HCT116 (cell line): ENCODE results near the gene NSUN2. TPM values are rescaled to one million over a fixed set of nuclear protein-coding genes. Genes with fewer than 3 reads are reported as not detected.

Experiments
- ATAC-seq: fragments of 200-7000 bp; cut with Tn5 transposase; 2 replicates; pipeline ENCODE4 v1.9.1; 2020; ENCODE audit warnings: mild to moderate bottlenecking, moderate library complexity
- BruUV-seq: library from RNA; stranded (reverse); fragments of 400-500 nt; replicated peaks from 2 replicates; lab custom pipeline; 2021; lab: Mats Ljungman, UMichigan
- CTCF ChIA-PET: fragments of 300-600 bp; sonication (Branson Sonifier 250); formaldehyde crosslinking; loops from one replicate; lab custom pipeline; 2021; ENCODE audit warnings: antibody characterized with exemption; lab: Charles Lee
- POLR2A ChIA-PET: fragments of 300-600, 350-600 bp; sonication (Branson Sonifier 250); formaldehyde crosslinking; loops from one replicate; lab custom pipeline; 2021; ENCODE audit warnings: antibody characterized with exemption; lab: Charles Lee
- RAD21 ChIA-PET, 2 experiments: fragments of 300-600 bp; sonication (Branson Sonifier 250); formaldehyde crosslinking; loops; one replicate each; lab custom pipeline; 2023; ENCODE audit warnings: low total read pairs in 2 of 2; ENCODE audit not compliant: uncharacterized antibody in 2 of 2, unreplicated experiment in 2 of 2, low non-redundant PET in 1 of 2; lab: Charles Lee
- DNase-seq: peaks from one replicate; pipeline ENCODE4 v3.0.0-alpha.2; 2010; ENCODE audit warnings: low read depth, low spot score
- H2AFZ ChIP-seq: fragments of 200-600 bp; shearing (Covaris generic), sonication (generic); 2 replicates; pipeline ENCODE4 v1.6.1; 2017; ENCODE audit warnings: low read depth, mixed run types, mixed read lengths, antibody characterized with exemption, low read length; ENCODE audit not compliant: poor library complexity, severe bottlenecking
- H3K27ac ChIP-seq: 2 replicates; pipeline ENCODE4 v1.5.1; 2012; ENCODE audit warnings: low read depth, low read length
- H3K27me3 ChIP-seq: fragments of 200-600 bp; sonication (generic); 2 replicates; pipeline ENCODE4 v1.6.1; 2016; ENCODE audit warnings: mixed run types, low read length, mixed read lengths; ENCODE audit not compliant: insufficient read depth
- H3K36me3 ChIP-seq, 2 experiments: fragments of 200-500 bp in 1 of 2; fragments of 200-600 bp in 1 of 2; sonication (Bioruptor generic) in 1 of 2; sonication (generic) in 1 of 2; 2 replicates each; pipeline versions ENCODE4 v1.5.1 to v1.6.1; 2014 to 2016; ENCODE audit warnings: low read length in 2 of 2, inconsistent platforms in 1 of 2, mixed read lengths in 1 of 2, mixed run types in 1 of 2; ENCODE audit not compliant: insufficient read depth in 2 of 2, control insufficient read depth in 1 of 2
- H3K4me1 ChIP-seq, 2 experiments: fragments of 200-600 bp in 1 of 2; sonication (generic) in 1 of 2; 2 replicates each; pipeline versions ENCODE4 v1.5.1 to v1.6.1; 2012 to 2017; ENCODE audit warnings: low read length in 2 of 2, inconsistent platforms in 1 of 2, mild to moderate bottlenecking in 1 of 2, mixed read lengths in 1 of 2, mixed run types in 1 of 2, moderate library complexity in 1 of 2; ENCODE audit not compliant: insufficient read depth in 2 of 2, control insufficient read depth in 1 of 2
- H3K4me2 ChIP-seq: fragments of 200-600 bp; sonication (generic); 2 replicates; pipeline ENCODE4 v1.6.1; 2017; ENCODE audit warnings: mixed run types, low read length, mixed read lengths
- H3K4me3 ChIP-seq, 2 experiments: fragments of 200-600 bp in 1 of 2; sonication (generic) in 1 of 2; replicated peaks in 1 of 2; 2 replicates each; pipeline ENCODE4 v1.5.1; 2011 to 2016; ENCODE audit warnings: low read length in 2 of 2, control low read depth in 1 of 2, low read depth in 1 of 2, mild to moderate bottlenecking in 1 of 2, mixed read lengths in 1 of 2, mixed run types in 1 of 2
- H3K79me2 ChIP-seq: fragments of 200-600 bp; sonication (generic); 2 replicates; pipeline ENCODE4 v1.6.1; 2017; ENCODE audit warnings: mild to moderate bottlenecking, mixed run types, low read length, moderate library complexity, mixed read lengths; ENCODE audit not compliant: insufficient read depth
- H3K9ac ChIP-seq: fragments of 200-600 bp; sonication (generic); 2 replicates; pipeline ENCODE4 v1.6.1; 2016; ENCODE audit warnings: low read length, mixed read lengths
- H3K9me2 ChIP-seq: fragments of 200-600 bp; sonication (generic), shearing (Covaris generic); 2 replicates; pipeline ENCODE4 v1.6.1; 2017; ENCODE audit warnings: mixed run types, mild to moderate bottlenecking, moderate library complexity; ENCODE audit not compliant: insufficient read depth
- H3K9me3 ChIP-seq, 2 experiments: fragments of 200-500 bp in 1 of 2; fragments of 200-600 bp in 1 of 2; sonication (Bioruptor generic) in 1 of 2; sonication (generic) in 1 of 2; 2 replicates each; pipeline ENCODE4 v1.6.1; 2014 to 2017; ENCODE audit warnings: low read length in 2 of 2, mixed read lengths in 2 of 2, inconsistent platforms in 1 of 2, low read depth in 1 of 2, mild to moderate bottlenecking in 1 of 2, mixed run types in 1 of 2, moderate library complexity in 1 of 2; ENCODE audit not compliant: control insufficient read depth in 1 of 2, insufficient read depth in 1 of 2
- H4K20me1 ChIP-seq: fragments of 200-600 bp; sonication (generic), shearing (Covaris generic); 2 replicates; pipeline ENCODE4 v1.6.1; 2017; ENCODE audit warnings: mixed run types, mild to moderate bottlenecking, moderate library complexity; ENCODE audit not compliant: insufficient read depth
- CBX3 ChIP-seq: IDR thresholded peaks from 2 replicates; pipeline ENCODE4 v1.6.1; 2012; ENCODE audit warnings: low read depth
- CEBPB ChIP-seq: IDR thresholded peaks from 2 replicates; pipeline ENCODE4 v1.6.1; 2012; ENCODE audit warnings: low read depth
- EGR1 ChIP-seq: IDR thresholded peaks from 2 replicates; pipeline ENCODE4 v1.6.1; 2012; ENCODE audit warnings: low read depth
- JUND ChIP-seq: IDR thresholded peaks from 2 replicates; pipeline ENCODE4 v1.6.1; 2012
- POLR2A ChIP-seq: IDR thresholded peaks from 2 replicates; pipeline ENCODE4 v1.7.0; 2011; ENCODE audit warnings: borderline replicate concordance; ENCODE audit not compliant: insufficient read depth, insufficient read length; ENCODE audit errors: extremely low read depth
- POLR2AphosphoS5 ChIP-seq: IDR thresholded peaks from 2 replicates; pipeline ENCODE4 v1.6.1; 2011; ENCODE audit warnings: mild to moderate bottlenecking, low read depth, low read length, moderate library complexity
- SIN3A ChIP-seq: IDR thresholded peaks from 2 replicates; pipeline ENCODE4 v1.6.1; 2012; ENCODE audit warnings: low read depth
- SP1 ChIP-seq: IDR thresholded peaks from 2 replicates; pipeline ENCODE4 v1.6.1; 2012; ENCODE audit warnings: low read depth
- SRF ChIP-seq: IDR thresholded peaks from 2 replicates; pipeline ENCODE4 v1.6.1; 2012; ENCODE audit warnings: low read depth
- TCF7L2 ChIP-seq: IDR thresholded peaks from 2 replicates; pipeline ENCODE4 v1.7.0; 2011; ENCODE audit warnings: borderline replicate concordance, inconsistent platforms; ENCODE audit not compliant: insufficient read depth, insufficient read length; ENCODE audit errors: extremely low read depth
- YY1 ChIP-seq: IDR thresholded peaks from 2 replicates; pipeline ENCODE4 v1.6.1; 2011; ENCODE audit warnings: low read length, low read depth, moderate library complexity, mild to moderate bottlenecking; ENCODE audit not compliant: insufficient replicate concordance; ENCODE audit errors: extremely low read depth
- ZNF274 ChIP-seq: fragments of 200-500 bp; sonication (Bioruptor generic); IDR thresholded peaks from 2 replicates; pipeline ENCODE4 v1.6.1; 2014; ENCODE audit warnings: mild to moderate bottlenecking, low read depth, low read length, inconsistent platforms
- intact Hi-C: fragments of 100-400 bp; cut with micrococcal nuclease; formaldehyde crosslinking; loops from 2 replicates; pipeline ENCODE4 v1.10.0; 2022
- total RNA-seq: library from RNA; stranded (reverse); gene quantifications from one replicate; pipeline ENCODE4 v1.2.1, GENCODE V29; 2021; ENCODE audit not compliant: unreplicated experiment
- TF ChIP-seq, protein P1 (sequence below), 3 experiments: fragments of 200-600 bp in 1 of 3; sonication (generic) in 1 of 3; IDR thresholded peaks in 2 of 3; conservative IDR thresholded peaks in 1 of 3; 2 replicates each; pipeline ENCODE4 v1.5.1; 2012 to 2017; ENCODE audit warnings: low read depth in 2 of 3, low read length in 2 of 3, antibody characterized with exemption in 1 of 3, borderline replicate concordance in 1 of 3, control low read depth in 1 of 3, mild to moderate bottlenecking in 1 of 3, mixed read lengths in 1 of 3, mixed run types in 1 of 3, moderate library complexity in 1 of 3; ENCODE audit not compliant: insufficient read depth in 1 of 3
- TF ChIP-seq, protein P2 (sequence below): IDR thresholded peaks from 2 replicates; pipeline ENCODE4 v1.6.1; 2012
- TF ChIP-seq, protein P3 (sequence below): IDR thresholded peaks from 2 replicates; pipeline ENCODE4 v1.6.1; 2011; ENCODE audit warnings: mild to moderate bottlenecking, low read length, moderate library complexity; ENCODE audit not compliant: insufficient replicate concordance; ENCODE audit errors: extremely low read depth

The NSUN2 gene
- total RNA-seq, 1 experiment from 2014 or later: 101 TPM

DNA sequence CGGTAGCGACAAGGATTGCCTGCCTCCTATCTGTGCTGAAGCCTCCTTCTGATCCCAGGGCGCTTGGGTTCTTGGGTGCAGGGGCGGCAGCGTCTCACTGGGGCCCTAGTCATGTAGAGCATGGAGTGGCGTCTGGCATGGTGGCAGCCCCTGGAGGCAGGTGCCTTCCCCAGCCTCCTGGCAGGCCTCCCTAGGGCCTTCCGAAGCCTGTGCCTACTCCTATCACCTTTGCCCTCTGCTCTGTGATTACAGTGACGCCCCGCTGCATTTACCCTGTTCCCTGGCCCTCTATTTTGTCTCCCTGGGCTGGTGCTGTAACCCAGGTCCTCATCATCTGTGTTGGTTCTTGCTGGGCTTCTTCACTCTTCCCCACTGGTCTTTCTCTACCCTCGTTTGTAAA is 4.2 kb upstream of the NSUN2 start:
- H3K4me3 ChIP-seq: no peak overlapping the region
- DNase-seq (no peak), ATAC-seq (no peak)
- no peak overlapping the region for H3K9ac ChIP-seq
- peaks cover under 1% of the 10 kb centered on the region; the same call in 1 of the 2 replicates for H4K20me1 ChIP-seq
- no peaks in the 10 kb centered on the region for H3K9me3 ChIP-seq
- no peak overlapping the region for H2AFZ ChIP-seq
- ChIA-PET POLR2A (no interaction called here), CTCF (no interaction called here), RAD21 (no interaction called here)
- H3K79me2 ChIP-seq: peaks cover 78% of the 10 kb centered on the region
- intact Hi-C loops: no loop called here
- no peaks in the 10 kb centered on the region for H3K9me2 ChIP-seq
- no peak overlapping the region for H3K4me2 ChIP-seq
- H3K27ac ChIP-seq: no peak overlapping the region
- BruUV-seq: no TSS peak
- peaks cover 5 to 8% of the 10 kb centered on the region in 2 experiments; a peak in 3 of 4 replicates for H3K4me1 ChIP-seq
- no peaks in the 10 kb centered on the region; a peak in 1 of 4 replicates for H3K36me3 ChIP-seq
- no peak for TF ChIP-seq TCF7L2
- no peak for TF ChIP-seq POLR2AphosphoS5
- TF ChIP-seq, protein P1, sequence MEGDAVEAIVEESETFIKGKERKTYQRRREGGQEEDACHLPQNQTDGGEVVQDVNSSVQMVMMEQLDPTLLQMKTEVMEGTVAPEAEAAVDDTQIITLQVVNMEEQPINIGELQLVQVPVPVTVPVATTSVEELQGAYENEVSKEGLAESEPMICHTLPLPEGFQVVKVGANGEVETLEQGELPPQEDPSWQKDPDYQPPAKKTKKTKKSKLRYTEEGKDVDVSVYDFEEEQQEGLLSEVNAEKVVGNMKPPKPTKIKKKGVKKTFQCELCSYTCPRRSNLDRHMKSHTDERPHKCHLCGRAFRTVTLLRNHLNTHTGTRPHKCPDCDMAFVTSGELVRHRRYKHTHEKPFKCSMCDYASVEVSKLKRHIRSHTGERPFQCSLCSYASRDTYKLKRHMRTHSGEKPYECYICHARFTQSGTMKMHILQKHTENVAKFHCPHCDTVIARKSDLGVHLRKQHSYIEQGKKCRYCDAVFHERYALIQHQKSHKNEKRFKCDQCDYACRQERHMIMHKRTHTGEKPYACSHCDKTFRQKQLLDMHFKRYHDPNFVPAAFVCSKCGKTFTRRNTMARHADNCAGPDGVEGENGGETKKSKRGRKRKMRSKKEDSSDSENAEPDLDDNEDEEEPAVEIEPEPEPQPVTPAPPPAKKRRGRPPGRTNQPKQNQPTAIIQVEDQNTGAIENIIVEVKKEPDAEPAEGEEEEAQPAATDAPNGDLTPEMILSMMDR (IDR thresholded peaks at IDR 0.05 in 2 of 3, conservative IDR thresholded peaks at IDR 0.05 in 1 of 3; ENCODE audit: borderline replicate concordance in 1 of 3, insufficient read depth in 1 of 3, low read depth in 2 of 3, low read length in 2 of 3): no peak
- TF ChIP-seq JUND: no peak
- TF ChIP-seq POLR2A: no peak
- TF ChIP-seq SIN3A: no peak
- TF ChIP-seq, protein P2, sequence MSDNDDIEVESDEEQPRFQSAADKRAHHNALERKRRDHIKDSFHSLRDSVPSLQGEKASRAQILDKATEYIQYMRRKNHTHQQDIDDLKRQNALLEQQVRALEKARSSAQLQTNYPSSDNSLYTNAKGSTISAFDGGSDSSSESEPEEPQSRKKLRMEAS: no peak
- no peak for TF ChIP-seq ZNF274
- TF ChIP-seq CBX3: no peak
- TF ChIP-seq CEBPB: no peak
- TF ChIP-seq, protein P3, sequence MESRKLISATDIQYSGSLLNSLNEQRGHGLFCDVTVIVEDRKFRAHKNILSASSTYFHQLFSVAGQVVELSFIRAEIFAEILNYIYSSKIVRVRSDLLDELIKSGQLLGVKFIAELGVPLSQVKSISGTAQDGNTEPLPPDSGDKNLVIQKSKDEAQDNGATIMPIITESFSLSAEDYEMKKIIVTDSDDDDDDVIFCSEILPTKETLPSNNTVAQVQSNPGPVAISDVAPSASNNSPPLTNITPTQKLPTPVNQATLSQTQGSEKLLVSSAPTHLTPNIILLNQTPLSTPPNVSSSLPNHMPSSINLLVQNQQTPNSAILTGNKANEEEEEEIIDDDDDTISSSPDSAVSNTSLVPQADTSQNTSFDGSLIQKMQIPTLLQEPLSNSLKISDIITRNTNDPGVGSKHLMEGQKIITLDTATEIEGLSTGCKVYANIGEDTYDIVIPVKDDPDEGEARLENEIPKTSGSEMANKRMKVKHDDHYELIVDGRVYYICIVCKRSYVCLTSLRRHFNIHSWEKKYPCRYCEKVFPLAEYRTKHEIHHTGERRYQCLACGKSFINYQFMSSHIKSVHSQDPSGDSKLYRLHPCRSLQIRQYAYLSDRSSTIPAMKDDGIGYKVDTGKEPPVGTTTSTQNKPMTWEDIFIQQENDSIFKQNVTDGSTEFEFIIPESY: no peak
- no peak for TF ChIP-seq SP1
- TF ChIP-seq SRF: no peak
- TF ChIP-seq YY1: no peak
- TF ChIP-seq EGR1: no peak
- no peaks in the 10 kb centered on the region for H3K27me3 ChIP-seq
